ENCODE data around the gene TBC1D22A. TPM values are rescaled to one million over a fixed set of nuclear protein-coding genes. Genes with fewer than 3 reads are reported as not detected.
"Not testable (repeated sequence)": the region's sequence is repeated elsewhere in the genome, so short reads cannot be mapped to it uniquely, and the experiment has no call there.

The TBC1D22A gene
- total and polyA plus RNA-seq, 9 donors = 12.5 to 25.6 (median 18.5) TPM

DNA sequence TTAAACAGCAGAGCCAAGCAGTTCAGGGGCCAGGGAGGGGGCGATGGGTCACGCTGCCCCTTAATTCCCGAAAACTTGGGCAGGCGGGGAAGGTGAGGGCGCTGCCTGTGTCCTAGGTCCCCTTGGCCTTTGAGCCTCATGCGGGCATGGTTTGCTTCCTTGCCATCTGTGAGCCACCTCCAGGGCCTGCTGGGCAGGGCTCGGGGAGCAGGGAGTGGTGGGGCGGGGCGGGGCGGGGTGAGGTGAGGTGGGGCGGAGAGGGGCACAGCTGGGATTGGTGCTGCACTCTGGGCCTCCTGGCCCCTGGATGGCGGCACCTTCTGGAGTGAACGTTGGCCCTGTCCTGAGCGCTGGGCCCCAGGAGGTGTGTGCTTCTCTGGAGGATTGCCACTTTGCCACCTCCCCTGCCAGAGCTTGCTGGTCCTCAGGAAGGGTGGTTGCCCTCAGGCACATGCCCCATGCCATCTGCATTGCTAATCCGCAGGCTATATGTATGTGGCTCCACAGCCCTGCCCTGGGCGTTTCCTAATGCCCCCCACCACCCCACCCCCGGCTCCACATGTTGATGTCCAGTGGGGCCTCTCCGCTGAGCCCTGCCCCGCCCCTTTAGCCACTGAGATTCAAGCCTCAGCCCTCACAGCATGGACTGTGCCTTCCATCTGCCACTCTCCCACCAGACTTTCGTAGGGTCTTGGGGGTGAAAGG, 352.5 kb downstream of the TBC1D22A start:
- Histone ChIP-seq H3K27me3 (no peaks in the 10 kb centered on the region), H3K36me3 (no peaks in the 10 kb centered on the region), H3K4me1 (ENCODE audit: insufficient read depth) (peaks cover 8% of the 10 kb centered on the region), H3K4me3 (no peak overlapping the region), H3K9me3 (no peaks in the 10 kb centered on the region), H3K27ac (no peak overlapping the region)
- WGBS, 3 donors = 93 to 95% (median 94%) methylated on average over 19 to 20 of the region's 20 CpGs
- intact Hi-C loops (cut with DNase I) = no loop called here
- TF ChIP-seq POLR2A (IDR thresholded peaks at IDR 0.05) (no peak), EP300 (IDR thresholded peaks at IDR 0.05) (no peak)
- TF ChIP-seq, protein P1, sequence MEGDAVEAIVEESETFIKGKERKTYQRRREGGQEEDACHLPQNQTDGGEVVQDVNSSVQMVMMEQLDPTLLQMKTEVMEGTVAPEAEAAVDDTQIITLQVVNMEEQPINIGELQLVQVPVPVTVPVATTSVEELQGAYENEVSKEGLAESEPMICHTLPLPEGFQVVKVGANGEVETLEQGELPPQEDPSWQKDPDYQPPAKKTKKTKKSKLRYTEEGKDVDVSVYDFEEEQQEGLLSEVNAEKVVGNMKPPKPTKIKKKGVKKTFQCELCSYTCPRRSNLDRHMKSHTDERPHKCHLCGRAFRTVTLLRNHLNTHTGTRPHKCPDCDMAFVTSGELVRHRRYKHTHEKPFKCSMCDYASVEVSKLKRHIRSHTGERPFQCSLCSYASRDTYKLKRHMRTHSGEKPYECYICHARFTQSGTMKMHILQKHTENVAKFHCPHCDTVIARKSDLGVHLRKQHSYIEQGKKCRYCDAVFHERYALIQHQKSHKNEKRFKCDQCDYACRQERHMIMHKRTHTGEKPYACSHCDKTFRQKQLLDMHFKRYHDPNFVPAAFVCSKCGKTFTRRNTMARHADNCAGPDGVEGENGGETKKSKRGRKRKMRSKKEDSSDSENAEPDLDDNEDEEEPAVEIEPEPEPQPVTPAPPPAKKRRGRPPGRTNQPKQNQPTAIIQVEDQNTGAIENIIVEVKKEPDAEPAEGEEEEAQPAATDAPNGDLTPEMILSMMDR (IDR thresholded peaks at IDR 0.05) = no peak
- DNase-seq = peak in 3 of 5 donors; percentile 9 to 27 (median 13)

DNA sequence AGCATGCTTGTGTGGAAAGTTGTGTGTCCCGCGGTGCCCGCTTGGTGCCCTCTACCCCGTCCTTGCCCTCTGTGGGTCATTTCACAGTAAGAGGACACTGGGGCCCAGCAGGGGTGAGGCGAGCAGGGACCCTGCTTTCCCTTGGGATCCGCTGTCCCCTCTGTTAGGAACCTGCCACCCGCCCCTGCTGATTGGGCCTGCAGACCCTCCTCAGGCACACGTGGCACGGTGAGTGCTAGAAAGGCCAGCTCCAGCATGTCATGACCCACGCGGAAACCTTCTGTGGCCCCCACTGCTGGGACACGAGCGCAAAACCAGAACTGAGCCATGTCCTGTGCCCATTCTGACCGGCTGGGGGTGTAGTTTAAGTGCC, 353.1 kb downstream of the TBC1D22A start:
- intact Hi-C loops (cut with DNase I) = no loop called here

DNA sequence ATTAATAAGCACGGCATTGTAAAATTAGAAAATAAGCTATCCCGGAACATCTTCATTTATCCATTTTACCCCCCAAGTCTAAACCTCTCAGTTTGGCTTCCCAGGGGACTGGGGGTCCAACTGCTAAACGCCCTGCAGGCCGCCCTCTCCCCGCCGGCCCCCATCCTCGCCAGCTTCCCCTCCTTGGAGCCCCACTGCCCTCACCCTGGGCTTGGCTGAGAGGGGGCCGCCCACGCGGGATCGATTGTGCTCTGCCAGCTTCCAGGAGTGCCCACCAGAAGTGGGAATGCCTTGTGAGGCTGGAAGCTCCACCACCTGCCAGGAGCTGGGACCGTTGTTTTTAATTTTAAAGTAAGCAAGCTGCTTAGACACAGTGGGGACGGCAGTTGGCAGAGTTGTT, 353.5 kb downstream of the TBC1D22A start:
- no peaks in the 10 kb centered on the region for H3K36me3 ChIP-seq
- TF ChIP-seq, protein P1 (IDR thresholded peaks at IDR 0.05) = no peak
- TF ChIP-seq EP300 (IDR thresholded peaks at IDR 0.05) (no peak), POLR2A (IDR thresholded peaks at IDR 0.05) (no peak)
- WGBS, 3 donors = 84 to 89% (median 88%) methylated on average over 13 of the region's 13 CpGs
- no peak overlapping the region for H3K4me3 ChIP-seq
- no peak overlapping the region for H3K27ac ChIP-seq
- intact Hi-C loops (cut with DNase I) = no loop called here
- peaks cover 4% of the 10 kb centered on the region for H3K4me1 ChIP-seq (ENCODE audit: insufficient read depth)
- no peaks in the 10 kb centered on the region for H3K9me3 ChIP-seq
- peak in 2 of 5 donors; percentile 11 to 22 for DNase-seq
- no peaks in the 10 kb centered on the region for H3K27me3 ChIP-seq

More for the DNA sequence above, 353.1 kb downstream of the TBC1D22A start:
- H3K27me3 ChIP-seq = no peaks in the 10 kb centered on the region
- WGBS, 3 donors = 92 to 93% (median 92%) methylated on average over 14 of the region's 14 CpGs
- H3K4me3 ChIP-seq = no peak overlapping the region
- no peaks in the 10 kb centered on the region for H3K9me3 ChIP-seq
- TF ChIP-seq, protein P1 (IDR thresholded peaks at IDR 0.05) = no peak
- TF ChIP-seq EP300 (IDR thresholded peaks at IDR 0.05) (no peak), POLR2A (IDR thresholded peaks at IDR 0.05) (no peak)
- no peaks in the 10 kb centered on the region for H3K36me3 ChIP-seq
- no peak overlapping the region for H3K27ac ChIP-seq
- peaks cover 7% of the 10 kb centered on the region for H3K4me1 ChIP-seq (ENCODE audit: insufficient read depth)
- peak in 1 of 5 donors; percentile 13 for DNase-seq

DNA sequence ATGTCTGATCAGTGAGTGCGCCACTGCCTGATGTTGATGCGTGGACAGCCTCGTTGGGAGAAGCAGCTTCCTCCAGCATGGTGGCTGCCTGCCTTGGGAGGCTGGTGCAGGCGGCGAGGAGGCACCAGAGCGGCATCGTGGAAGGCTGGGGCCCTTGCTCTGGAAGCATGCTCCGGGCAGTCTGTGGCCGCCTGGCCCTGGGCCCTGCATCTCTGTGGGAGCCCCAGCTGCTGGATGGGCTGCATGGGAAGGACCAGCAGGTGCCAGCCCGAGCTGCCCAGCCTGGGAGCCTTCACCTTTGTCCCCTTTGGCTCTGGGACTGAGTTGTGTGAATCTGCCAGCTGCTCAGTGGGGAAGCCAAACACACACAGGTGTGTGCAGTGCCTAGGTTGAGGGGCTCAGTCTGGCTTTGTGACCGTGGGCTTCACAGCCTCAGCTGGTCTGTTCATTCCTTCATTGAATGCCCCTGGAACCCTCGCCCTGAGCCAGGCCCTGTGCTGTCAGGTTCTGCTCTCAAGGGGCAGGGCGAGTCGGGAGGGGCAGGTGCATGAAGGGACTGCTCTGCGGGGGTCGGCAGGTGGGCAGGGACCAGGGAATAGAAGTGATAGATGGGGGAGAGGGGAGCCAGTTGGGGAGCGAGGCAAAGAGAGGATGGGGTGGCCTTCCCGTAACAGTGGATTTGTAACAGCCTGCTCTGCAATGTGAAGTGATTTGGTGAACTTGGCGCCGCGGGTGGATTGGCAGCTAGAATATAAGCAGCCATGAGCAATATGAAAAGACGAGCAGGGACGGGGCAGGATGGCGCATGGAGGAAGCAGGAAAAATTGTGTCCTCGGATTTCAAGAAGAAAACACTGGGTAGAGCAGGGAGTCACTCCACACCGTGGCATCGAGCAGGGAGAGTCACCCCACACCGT, 354.2 kb downstream of the TBC1D22A start:
- peaks cover under 1% of the 10 kb centered on the region for H3K4me1 ChIP-seq (ENCODE audit: insufficient read depth)
- intact Hi-C loops (cut with DNase I) = no loop called here
- H3K4me3 ChIP-seq = no peak overlapping the region
- 94 to 95% (median 94%) methylated on average over 28 of the region's 28 CpGs for WGBS, 3 donors
- TF ChIP-seq POLR2A (IDR thresholded peaks at IDR 0.05) (no peak), EP300 (IDR thresholded peaks at IDR 0.05) (no peak)
- TF ChIP-seq, protein P1 (IDR thresholded peaks at IDR 0.05) = no peak
- DNase-seq = peak in 3 of 5 donors; percentile 12 to 27 (median 15)
- H3K27ac ChIP-seq = no peak overlapping the region
- H3K36me3 ChIP-seq = no peaks in the 10 kb centered on the region
- H3K27me3 ChIP-seq = no peaks in the 10 kb centered on the region
- no peaks in the 10 kb centered on the region for H3K9me3 ChIP-seq

DNA sequence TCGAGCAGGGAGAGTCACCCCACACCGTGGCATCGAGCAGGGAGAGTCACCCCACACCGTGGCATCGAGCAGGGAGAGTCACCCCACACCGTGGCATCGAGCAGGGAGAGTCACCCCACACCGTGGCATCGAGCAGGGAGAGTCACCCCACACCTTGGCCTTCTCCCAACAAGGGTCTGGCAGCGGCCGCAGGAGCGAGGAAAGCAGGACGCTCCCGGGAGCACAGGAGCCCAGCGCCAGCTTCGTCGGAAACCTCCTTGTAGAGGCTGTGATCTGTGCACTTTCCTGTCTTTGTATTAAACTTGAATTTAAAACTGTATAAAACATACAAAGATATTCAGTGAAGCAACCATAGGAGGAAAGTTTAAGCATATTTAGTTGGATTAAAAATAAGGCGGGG, 355.0 kb downstream of the TBC1D22A start:
- intact Hi-C loops (cut with DNase I); H3K9me3 ChIP-seq; H3K27ac ChIP-seq; H3K4me3 ChIP-seq; H3K4me1 ChIP-seq (ENCODE audit: insufficient read depth); H3K36me3 ChIP-seq; H3K27me3 ChIP-seq: not testable (repeated sequence)
- WGBS, 3 donors = 92 to 98% (median 93%) methylated on average over 11 to 13 of the region's 18 CpGs
- peak in 1 of 5 donors; percentile 21 for DNase-seq

Measured in ovary (tissue), 9 donors.